Esophagus squamous epithelium (tissue), 5 donors: ENCODE data around the gene TRIM24. TPM values are rescaled to one million over a fixed set of nuclear protein-coding genes. Genes with fewer than 3 reads are reported as not detected.

ENCODE experiments used
- DNase-seq: peaks from one replicate; lab custom pipeline; 2025; lab: John Stamatoyannopoulos, UW
- H3K27ac ChIP-seq, 4 donors: fragments of 200-600 bp; sonication (generic); one replicate each; pipeline ENCODE4 v1.5.1; 2016 to 2019; ENCODE audit warnings: mild to moderate bottlenecking in 1 of 4
- H3K27me3 ChIP-seq, 4 donors: fragments of 200-600 bp; sonication (generic); 1 replicate in 3 of 4; 2 replicates in 1 of 4; pipeline versions ENCODE4 v1.5.1 to v1.6.0; 2017 to 2021; ENCODE audit warnings: antibody characterized with exemption in 1 of 4
- H3K36me3 ChIP-seq, 3 donors: fragments of 200-600 bp; sonication (generic); one replicate each; pipeline ENCODE4 v1.5.1; 2016 to 2019
- H3K4me1 ChIP-seq, 3 donors: fragments of 200-600 bp; sonication (generic); one replicate each; pipeline ENCODE4 v1.5.1; 2017 to 2019
- H3K4me3 ChIP-seq, 4 donors: fragments of 200-600 bp; sonication (generic); 1 replicate in 3 of 4; 2 replicates in 1 of 4; pipeline ENCODE4 v1.5.1; 2016 to 2019; ENCODE audit warnings: mild to moderate bottlenecking in 2 of 4, moderate library complexity in 1 of 4
- H3K9me3 ChIP-seq, 3 donors: fragments of 200-600 bp; sonication (generic); one replicate each; pipeline ENCODE4 v1.5.1; 2016 to 2019
- POLR2A ChIP-seq, 4 donors: fragments of 450-650 bp; IDR thresholded peaks; one replicate each; pipeline ENCODE4 v1.6.1; 2017; ENCODE audit warnings: antibody characterized with exemption in 4 of 4, mild to moderate bottlenecking in 4 of 4, moderate library complexity in 3 of 4
- WGBS, 2 donors: methylation state at CpG; one replicate each; pipeline ENCODE4 v1.1.5; 2018; 5-methylcytosine and 5-hydroxymethylcytosine counted together
- intact Hi-C: fragments of 100-400 bp; cut with DNase I; formaldehyde crosslinking; loops from one replicate; pipeline ENCODE4 v1.15.0; 2022
- total RNA-seq, 4 donors: library from RNA; depleted of rRNA; stranded (reverse); fragments of >200 nt; gene quantifications; one replicate each; pipeline ENCODE4 v1.1.0, GENCODE V29; 2016
- TF ChIP-seq, protein P1 (sequence below), 6 experiments: fragments of 450-650 bp in 4 of 6; fragments of 200-600 bp in 2 of 6; sonication (generic) in 2 of 6; IDR thresholded peaks; one replicate each; pipeline ENCODE4 v1.5.1; 2016 to 2019; ENCODE audit warnings: antibody characterized with exemption in 6 of 6, mild to moderate bottlenecking in 4 of 6, moderate library complexity in 4 of 6
- donor health status: DM: yes; HTN: yes; CAD: no.

TRIM24 gene
- total RNA-seq, 4 donors from 2014 or later: 8.3 to 17.5 (median 15.0) TPM

GRCh38 chr7:138549082-138549481, 89.0 kb downstream of the TRIM24 start:
- H3K4me1 ChIP-seq: no peaks in the 10 kb centered on the region
- 92 to 93% methylated on average over 1 of the region's 1 CpG for WGBS, 2 donors
- peaks cover 8 to 96% (median 23%) of the 10 kb centered on the region in 3 donors for H3K36me3 ChIP-seq
- DNase-seq: no peak
- no peaks in the 10 kb centered on the region for H3K27me3 ChIP-seq
- no peak overlapping the region for H3K27ac ChIP-seq
- no peak overlapping the region for H3K4me3 ChIP-seq
- intact Hi-C loops: no loop called here
- TF ChIP-seq, protein P1, sequence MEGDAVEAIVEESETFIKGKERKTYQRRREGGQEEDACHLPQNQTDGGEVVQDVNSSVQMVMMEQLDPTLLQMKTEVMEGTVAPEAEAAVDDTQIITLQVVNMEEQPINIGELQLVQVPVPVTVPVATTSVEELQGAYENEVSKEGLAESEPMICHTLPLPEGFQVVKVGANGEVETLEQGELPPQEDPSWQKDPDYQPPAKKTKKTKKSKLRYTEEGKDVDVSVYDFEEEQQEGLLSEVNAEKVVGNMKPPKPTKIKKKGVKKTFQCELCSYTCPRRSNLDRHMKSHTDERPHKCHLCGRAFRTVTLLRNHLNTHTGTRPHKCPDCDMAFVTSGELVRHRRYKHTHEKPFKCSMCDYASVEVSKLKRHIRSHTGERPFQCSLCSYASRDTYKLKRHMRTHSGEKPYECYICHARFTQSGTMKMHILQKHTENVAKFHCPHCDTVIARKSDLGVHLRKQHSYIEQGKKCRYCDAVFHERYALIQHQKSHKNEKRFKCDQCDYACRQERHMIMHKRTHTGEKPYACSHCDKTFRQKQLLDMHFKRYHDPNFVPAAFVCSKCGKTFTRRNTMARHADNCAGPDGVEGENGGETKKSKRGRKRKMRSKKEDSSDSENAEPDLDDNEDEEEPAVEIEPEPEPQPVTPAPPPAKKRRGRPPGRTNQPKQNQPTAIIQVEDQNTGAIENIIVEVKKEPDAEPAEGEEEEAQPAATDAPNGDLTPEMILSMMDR (IDR thresholded peaks at IDR 0.05): no peak
- no peak for TF ChIP-seq POLR2A (IDR thresholded peaks at IDR 0.05)
- H3K9me3 ChIP-seq: peaks cover 0 to 5% (median 0%) of the 10 kb centered on the region in 3 donors

DNA sequence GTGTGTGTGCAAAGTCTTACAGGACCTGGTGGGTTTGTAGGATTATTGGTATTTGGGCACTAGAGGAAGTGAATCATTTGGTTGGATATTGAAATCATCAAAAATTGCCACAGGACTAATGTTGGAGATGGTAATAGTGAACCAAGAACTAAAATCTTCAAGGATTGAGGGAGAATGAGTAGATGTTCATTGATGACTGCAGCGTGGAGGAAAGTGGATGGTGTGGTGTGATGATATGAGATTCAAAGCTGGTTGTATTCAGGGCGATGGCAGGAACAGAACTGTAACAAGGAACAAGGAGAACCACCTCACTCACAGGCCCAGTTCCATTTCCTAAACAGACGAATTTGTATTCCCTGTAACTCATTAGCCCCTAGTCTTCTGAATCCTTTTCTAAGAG, 90.3 kb downstream of the TRIM24 start:
- TF ChIP-seq POLR2A (IDR thresholded peaks at IDR 0.05): no peak
- TF ChIP-seq, protein P1 (IDR thresholded peaks at IDR 0.05): no peak
- H3K36me3 ChIP-seq: peaks cover 15 to 96% (median 27%) of the 10 kb centered on the region in 3 donors
- intact Hi-C loops: no loop called here
- 95 to 97% methylated on average over 3 of the region's 3 CpGs for WGBS, 2 donors
- no peaks in the 10 kb centered on the region for H3K27me3 ChIP-seq
- no peak overlapping the region for H3K27ac ChIP-seq
- no peak for DNase-seq
- peaks cover 0 to 17% (median 3%) of the 10 kb centered on the region in 3 donors for H3K9me3 ChIP-seq
- no peaks in the 10 kb centered on the region for H3K4me1 ChIP-seq
- H3K4me3 ChIP-seq: no peak overlapping the region

DNA sequence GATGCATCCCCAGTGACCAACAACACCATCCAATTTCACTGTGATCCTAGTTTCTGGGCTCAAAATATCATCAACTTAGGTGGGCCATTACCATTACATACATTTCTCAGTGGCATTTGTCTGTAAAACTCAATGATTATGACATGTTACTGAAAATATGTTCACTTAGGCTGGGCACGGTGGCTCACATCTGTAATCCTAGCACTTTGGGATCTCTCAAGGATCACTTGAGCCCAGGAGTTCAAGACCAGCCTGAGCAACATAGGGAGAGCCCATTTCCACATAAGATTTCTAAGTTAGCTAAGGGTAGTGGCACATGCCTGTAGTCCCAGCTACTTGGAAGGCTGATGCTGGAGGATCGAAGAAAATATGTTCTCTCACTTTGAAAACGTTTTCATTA, 91.0 kb downstream of the TRIM24 start:
- H3K4me3 ChIP-seq: no peak overlapping the region
- peaks cover 0 to 24% (median 9%) of the 10 kb centered on the region in 3 donors for H3K9me3 ChIP-seq
- 92% methylated on average over 3 of the region's 3 CpGs for WGBS, 2 donors
- peaks cover 22 to 96% (median 35%) of the 10 kb centered on the region in 3 donors for H3K36me3 ChIP-seq
- H3K4me1 ChIP-seq: no peaks in the 10 kb centered on the region
- H3K27me3 ChIP-seq: no peaks in the 10 kb centered on the region
- no peak for DNase-seq
- no peak overlapping the region for H3K27ac ChIP-seq
- TF ChIP-seq, protein P1 (IDR thresholded peaks at IDR 0.05): no peak
- TF ChIP-seq POLR2A (IDR thresholded peaks at IDR 0.05): no peak
- intact Hi-C loops: no loop called here

DNA sequence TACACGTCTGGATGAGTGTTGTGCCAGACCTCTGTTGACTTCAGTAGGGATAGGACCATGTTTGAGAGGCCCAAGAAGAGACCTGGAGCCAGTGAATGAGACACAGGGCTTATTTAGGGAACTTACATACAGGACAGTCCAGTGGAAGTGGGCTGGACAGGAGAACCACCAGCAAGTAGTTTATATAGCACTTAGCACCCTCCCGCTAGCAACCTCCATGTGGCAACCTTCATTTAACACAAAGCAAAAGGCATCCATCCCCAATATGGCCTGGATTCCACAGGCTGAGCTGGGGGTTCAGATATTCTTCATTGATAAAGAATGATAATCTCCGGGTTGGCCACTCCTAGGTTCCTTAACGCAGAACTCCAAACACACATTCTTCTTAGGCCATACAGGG, 93.7 kb downstream of the TRIM24 start:
- Histone ChIP-seq H3K36me3 (peaks cover 28 to 98% (median 41%) of the 10 kb centered on the region in 3 donors), H3K4me1 (no peaks in the 10 kb centered on the region), H3K9me3 (peaks cover 0 to 51% (median 32%) of the 10 kb centered on the region in 3 donors), H3K4me3 (no peak overlapping the region), H3K27ac (no peak overlapping the region), H3K27me3 (no peaks in the 10 kb centered on the region)
- intact Hi-C loops: no loop called here
- DNase-seq: no peak
- TF ChIP-seq, protein P1 (IDR thresholded peaks at IDR 0.05): no peak
- no peak for TF ChIP-seq POLR2A (IDR thresholded peaks at IDR 0.05)
- 92 to 93% methylated on average over 4 of the region's 4 CpGs for WGBS, 2 donors

DNA sequence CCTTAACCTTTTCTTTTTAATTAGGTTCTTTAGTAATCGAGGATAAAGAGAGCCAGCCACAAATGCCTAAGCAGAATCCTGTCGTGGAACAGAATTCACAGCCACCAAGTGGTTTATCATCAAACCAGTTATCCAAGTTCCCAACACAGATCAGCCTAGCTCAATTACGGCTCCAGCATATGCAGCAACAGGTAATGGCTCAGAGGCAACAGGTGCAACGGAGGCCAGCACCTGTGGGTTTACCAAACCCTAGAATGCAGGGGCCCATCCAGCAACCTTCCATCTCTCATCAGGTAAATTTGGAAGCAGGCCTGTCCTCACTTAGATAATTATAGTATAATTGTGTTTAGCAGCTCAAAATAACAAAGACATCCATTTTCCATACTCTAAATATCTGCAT, 94.6 kb downstream of the TRIM24 start:
- no peak overlapping the region for H3K4me3 ChIP-seq
- DNase-seq: no peak
- TF ChIP-seq POLR2A (IDR thresholded peaks at IDR 0.05): no peak
- TF ChIP-seq, protein P1 (IDR thresholded peaks at IDR 0.05): no peak
- no peaks in the 10 kb centered on the region for H3K4me1 ChIP-seq
- WGBS, 2 donors: 93 to 96% methylated on average over 3 to 4 of the region's 4 CpGs
- H3K36me3 ChIP-seq: peaks cover 31 to 98% (median 49%) of the 10 kb centered on the region in 3 donors
- no peak overlapping the region for H3K27ac ChIP-seq
- no peaks in the 10 kb centered on the region for H3K27me3 ChIP-seq
- peaks cover 0 to 60% (median 37%) of the 10 kb centered on the region in 3 donors for H3K9me3 ChIP-seq
- intact Hi-C loops: no loop called here
